ENCODE data around the gene TAS1R3.
A peak's percentile ranks its signal among the peaks of the same experiment; 100 is the strongest.

TAS1R3 gene

GRCh38 chr1:1340791-1341548 lies 9.9 kb downstream of the TAS1R3 start:
- DNase-seq (ENCODE audit: low read depth): no peak

- DNase-seq (ENCODE audit: low read depth): no peak
These were observed 10.5 kb downstream of the TAS1R3 start for GRCh38 chr1:1341549-1342021.

GRCh38 chr1:1342061-1342562 lies 11.0 kb downstream of the TAS1R3 start:
- no peak for DNase-seq (ENCODE audit: low read depth)

GRCh38 chr1:1342584-1343115 lies 11.6 kb downstream of the TAS1R3 start:
- DNase-seq (ENCODE audit: low read depth): no peak

- no peak for DNase-seq (ENCODE audit: low read depth)
These were observed 12.8 kb downstream of the TAS1R3 start for GRCh38 chr1:1343811-1344421.

GRCh38 chr1:1344655-1345361 lies 13.7 kb downstream of the TAS1R3 start:
- DNase-seq (ENCODE audit: low read depth): no peak

- DNase-seq (ENCODE audit: low read depth): no peak
These were observed 14.3 kb downstream of the TAS1R3 start for GRCh38 chr1:1345384-1345783.

GRCh38 chr1:1345860-1346500 lies 14.9 kb downstream of the TAS1R3 start:
- DNase-seq (ENCODE audit: low read depth): no peak

GRCh38 chr1:1346501-1346890 lies 15.4 kb downstream of the TAS1R3 start:
- DNase-seq (ENCODE audit: low read depth): no peak

- DNase-seq (ENCODE audit: low read depth): no peak
These were observed 16.0 kb downstream of the TAS1R3 start for GRCh38 chr1:1347026-1347595.

- DNase-seq (ENCODE audit: low read depth): no peak
These were observed 16.8 kb downstream of the TAS1R3 start for GRCh38 chr1:1347663-1348419.

- DNase-seq (ENCODE audit: low read depth): no peak
These were observed 17.6 kb downstream of the TAS1R3 start for GRCh38 chr1:1348420-1349255.

GRCh38 chr1:1349256-1350012 lies 18.4 kb downstream of the TAS1R3 start, which contains the start of gene DVL1:
DVL1 (minus strand) TSS chr1:1349418; CDS start chr1:1349065, 353 bp downstream.
- DNase-seq (ENCODE audit: low read depth): peak; percentile 44

GRCh38 chr1:1351511-1352427 lies 20.7 kb downstream of the TAS1R3 start:
- DNase-seq (ENCODE audit: low read depth): peak; percentile 33

GRCh38 chr1:1352786-1353388 lies 21.8 kb downstream of the TAS1R3 start:
- DNase-seq (ENCODE audit: low read depth): no peak

- no peak for DNase-seq (ENCODE audit: low read depth)
These were observed 22.5 kb downstream of the TAS1R3 start for GRCh38 chr1:1353389-1354151.
